H1 (cell line): ENCODE measurements around the gene POM121L12. TPM values are rescaled to one million over a fixed set of nuclear protein-coding genes. Genes with fewer than 3 reads are reported as not detected.

Experiments
- BACH1 ChIP-seq: IDR thresholded peaks from 2 replicates; pipeline ENCODE4 v1.6.1; 2012; ENCODE audit warnings: low read length, improper control_type of control experiment
- CTBP2 ChIP-seq: IDR thresholded peaks from 2 replicates; pipeline ENCODE4 v1.7.0; 2011; ENCODE audit warnings: borderline replicate concordance, mild to moderate bottlenecking, moderate library complexity, mixed read lengths, low read length; ENCODE audit not compliant: insufficient read depth, insufficient read length
- HDAC2 ChIP-seq, 2 experiments: fragments of 300-600 bp in 1 of 2; sonication (generic) in 1 of 2; IDR thresholded peaks; 2 replicates each; pipeline ENCODE4 v1.6.1; 2011 to 2012; ENCODE audit warnings: low read depth in 2 of 2, low read length in 2 of 2, mild to moderate bottlenecking in 2 of 2, moderate library complexity in 2 of 2, borderline replicate concordance in 1 of 2, inconsistent platforms in 1 of 2
- JUN ChIP-seq: IDR thresholded peaks from 2 replicates; pipeline ENCODE4 v1.6.1; 2011; ENCODE audit warnings: low read depth, mild to moderate bottlenecking, improper control_type of control experiment, low read length
- PHF8 ChIP-seq: fragments of 200-600 bp; sonication (generic); conservative IDR thresholded peaks from 2 replicates; pipeline ENCODE4 v1.7.1; 2012; ENCODE audit warnings: low read depth, mild to moderate bottlenecking, inconsistent platforms, low read length, moderate library complexity
- SIX5 ChIP-seq: IDR thresholded peaks from 2 replicates; pipeline ENCODE4 v1.6.1; 2011; ENCODE audit warnings: mild to moderate bottlenecking, low read depth, low read length
- polyA plus RNA-seq, 7 experiments: library from polyadenylated mRNA; depleted of rRNA in 3 of 7; stranded (reverse) in 5 of 7; unstranded in 2 of 7; fragments of >200 nt in 5 of 7; fragments of 200-250 nt in 2 of 7; gene quantifications; 1 replicate in 5 of 7; 2 replicates in 1 of 7; 4 replicates in 1 of 7; pipeline versions ENCODE4 v1.2.1 to v1.2.3, GENCODE V29; 2011 to 2013; ENCODE audit warnings: missing spikeins in 2 of 7, mixed read lengths in 2 of 7
- total RNA-seq: library from RNA; stranded (reverse); fragmentation: NEBNext Ultra II Directional; extraction: Animal tissue kit (Norgen Biotek cat#: 25700); gene quantifications from 2 replicates; pipeline ENCODE4 v1.2.1, GENCODE V29; 2021
- TF ChIP-seq, protein P1 (sequence below): fragments of 300-600 bp; sonication (generic); IDR thresholded peaks from 2 replicates; pipeline ENCODE4 v1.7.1; 2012; ENCODE audit warnings: low read length, moderate library complexity, mild to moderate bottlenecking, inconsistent platforms; ENCODE audit not compliant: insufficient replicate concordance

Gene POM121L12
- total and polyA plus RNA-seq, 2 of the 8 experiments (the other 6 are each of a cell fraction or from before 2014, with no cell fraction given), result not detected

DNA sequence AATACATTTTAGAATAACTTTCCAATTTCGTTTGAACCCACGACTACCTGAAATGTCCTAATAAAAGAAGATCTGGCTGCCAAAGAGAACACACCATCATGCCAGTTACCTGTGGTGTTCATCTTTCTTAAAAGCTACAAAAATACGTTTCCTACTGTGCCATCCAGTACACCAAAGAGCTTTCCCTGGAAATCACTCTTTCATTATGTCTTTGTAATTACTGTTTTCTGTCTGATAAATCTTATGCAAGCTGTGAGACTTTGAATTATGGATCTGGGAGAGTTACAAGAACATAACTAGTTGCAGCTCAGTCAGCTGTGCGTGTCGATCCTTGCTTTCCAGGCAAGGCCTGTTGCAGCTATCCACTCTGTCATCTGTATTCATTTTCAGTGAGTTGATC lies 12.5 kb upstream of the POM121L12 start (continued):
- TF ChIP-seq, protein P1, sequence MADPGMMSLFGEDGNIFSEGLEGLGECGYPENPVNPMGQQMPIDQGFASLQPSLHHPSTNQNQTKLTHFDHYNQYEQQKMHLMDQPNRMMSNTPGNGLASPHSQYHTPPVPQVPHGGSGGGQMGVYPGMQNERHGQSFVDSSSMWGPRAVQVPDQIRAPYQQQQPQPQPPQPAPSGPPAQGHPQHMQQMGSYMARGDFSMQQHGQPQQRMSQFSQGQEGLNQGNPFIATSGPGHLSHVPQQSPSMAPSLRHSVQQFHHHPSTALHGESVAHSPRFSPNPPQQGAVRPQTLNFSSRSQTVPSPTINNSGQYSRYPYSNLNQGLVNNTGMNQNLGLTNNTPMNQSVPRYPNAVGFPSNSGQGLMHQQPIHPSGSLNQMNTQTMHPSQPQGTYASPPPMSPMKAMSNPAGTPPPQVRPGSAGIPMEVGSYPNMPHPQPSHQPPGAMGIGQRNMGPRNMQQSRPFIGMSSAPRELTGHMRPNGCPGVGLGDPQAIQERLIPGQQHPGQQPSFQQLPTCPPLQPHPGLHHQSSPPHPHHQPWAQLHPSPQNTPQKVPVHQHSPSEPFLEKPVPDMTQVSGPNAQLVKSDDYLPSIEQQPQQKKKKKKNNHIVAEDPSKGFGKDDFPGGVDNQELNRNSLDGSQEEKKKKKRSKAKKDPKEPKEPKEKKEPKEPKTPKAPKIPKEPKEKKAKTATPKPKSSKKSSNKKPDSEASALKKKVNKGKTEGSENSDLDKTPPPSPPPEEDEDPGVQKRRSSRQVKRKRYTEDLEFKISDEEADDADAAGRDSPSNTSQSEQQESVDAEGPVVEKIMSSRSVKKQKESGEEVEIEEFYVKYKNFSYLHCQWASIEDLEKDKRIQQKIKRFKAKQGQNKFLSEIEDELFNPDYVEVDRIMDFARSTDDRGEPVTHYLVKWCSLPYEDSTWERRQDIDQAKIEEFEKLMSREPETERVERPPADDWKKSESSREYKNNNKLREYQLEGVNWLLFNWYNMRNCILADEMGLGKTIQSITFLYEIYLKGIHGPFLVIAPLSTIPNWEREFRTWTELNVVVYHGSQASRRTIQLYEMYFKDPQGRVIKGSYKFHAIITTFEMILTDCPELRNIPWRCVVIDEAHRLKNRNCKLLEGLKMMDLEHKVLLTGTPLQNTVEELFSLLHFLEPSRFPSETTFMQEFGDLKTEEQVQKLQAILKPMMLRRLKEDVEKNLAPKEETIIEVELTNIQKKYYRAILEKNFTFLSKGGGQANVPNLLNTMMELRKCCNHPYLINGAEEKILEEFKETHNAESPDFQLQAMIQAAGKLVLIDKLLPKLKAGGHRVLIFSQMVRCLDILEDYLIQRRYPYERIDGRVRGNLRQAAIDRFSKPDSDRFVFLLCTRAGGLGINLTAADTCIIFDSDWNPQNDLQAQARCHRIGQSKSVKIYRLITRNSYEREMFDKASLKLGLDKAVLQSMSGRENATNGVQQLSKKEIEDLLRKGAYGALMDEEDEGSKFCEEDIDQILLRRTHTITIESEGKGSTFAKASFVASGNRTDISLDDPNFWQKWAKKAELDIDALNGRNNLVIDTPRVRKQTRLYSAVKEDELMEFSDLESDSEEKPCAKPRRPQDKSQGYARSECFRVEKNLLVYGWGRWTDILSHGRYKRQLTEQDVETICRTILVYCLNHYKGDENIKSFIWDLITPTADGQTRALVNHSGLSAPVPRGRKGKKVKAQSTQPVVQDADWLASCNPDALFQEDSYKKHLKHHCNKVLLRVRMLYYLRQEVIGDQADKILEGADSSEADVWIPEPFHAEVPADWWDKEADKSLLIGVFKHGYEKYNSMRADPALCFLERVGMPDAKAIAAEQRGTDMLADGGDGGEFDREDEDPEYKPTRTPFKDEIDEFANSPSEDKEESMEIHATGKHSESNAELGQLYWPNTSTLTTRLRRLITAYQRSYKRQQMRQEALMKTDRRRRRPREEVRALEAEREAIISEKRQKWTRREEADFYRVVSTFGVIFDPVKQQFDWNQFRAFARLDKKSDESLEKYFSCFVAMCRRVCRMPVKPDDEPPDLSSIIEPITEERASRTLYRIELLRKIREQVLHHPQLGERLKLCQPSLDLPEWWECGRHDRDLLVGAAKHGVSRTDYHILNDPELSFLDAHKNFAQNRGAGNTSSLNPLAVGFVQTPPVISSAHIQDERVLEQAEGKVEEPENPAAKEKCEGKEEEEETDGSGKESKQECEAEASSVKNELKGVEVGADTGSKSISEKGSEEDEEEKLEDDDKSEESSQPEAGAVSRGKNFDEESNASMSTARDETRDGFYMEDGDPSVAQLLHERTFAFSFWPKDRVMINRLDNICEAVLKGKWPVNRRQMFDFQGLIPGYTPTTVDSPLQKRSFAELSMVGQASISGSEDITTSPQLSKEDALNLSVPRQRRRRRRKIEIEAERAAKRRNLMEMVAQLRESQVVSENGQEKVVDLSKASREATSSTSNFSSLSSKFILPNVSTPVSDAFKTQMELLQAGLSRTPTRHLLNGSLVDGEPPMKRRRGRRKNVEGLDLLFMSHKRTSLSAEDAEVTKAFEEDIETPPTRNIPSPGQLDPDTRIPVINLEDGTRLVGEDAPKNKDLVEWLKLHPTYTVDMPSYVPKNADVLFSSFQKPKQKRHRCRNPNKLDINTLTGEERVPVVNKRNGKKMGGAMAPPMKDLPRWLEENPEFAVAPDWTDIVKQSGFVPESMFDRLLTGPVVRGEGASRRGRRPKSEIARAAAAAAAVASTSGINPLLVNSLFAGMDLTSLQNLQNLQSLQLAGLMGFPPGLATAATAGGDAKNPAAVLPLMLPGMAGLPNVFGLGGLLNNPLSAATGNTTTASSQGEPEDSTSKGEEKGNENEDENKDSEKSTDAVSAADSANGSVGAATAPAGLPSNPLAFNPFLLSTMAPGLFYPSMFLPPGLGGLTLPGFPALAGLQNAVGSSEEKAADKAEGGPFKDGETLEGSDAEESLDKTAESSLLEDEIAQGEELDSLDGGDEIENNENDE, result no peak
- no peak for TF ChIP-seq SIX5
- TF ChIP-seq BACH1, result no peak
- no peak for TF ChIP-seq JUN
- TF ChIP-seq HDAC2 (IDR thresholded peaks at IDR 0.05; ENCODE audit: borderline replicate concordance in 1 of 2, low read depth in 2 of 2, low read length in 2 of 2), result no peak
- TF ChIP-seq PHF8, result no peak
- TF ChIP-seq CTBP2, result no peak
